Limb (tissue), 2 donors: ENCODE measurements around the gene AP3B2.
"Not testable (repeated sequence)": the region's sequence is repeated elsewhere in the genome, so short reads cannot be mapped to it uniquely, and the experiment has no call there.

Source experiments
- DNase-seq, 2 donors: peaks; one replicate each; pipeline ENCODE4 v3.0.0-alpha.2; 2016; ENCODE audit errors: extremely low spot score in 2 of 2

AP3B2 gene, protein sequence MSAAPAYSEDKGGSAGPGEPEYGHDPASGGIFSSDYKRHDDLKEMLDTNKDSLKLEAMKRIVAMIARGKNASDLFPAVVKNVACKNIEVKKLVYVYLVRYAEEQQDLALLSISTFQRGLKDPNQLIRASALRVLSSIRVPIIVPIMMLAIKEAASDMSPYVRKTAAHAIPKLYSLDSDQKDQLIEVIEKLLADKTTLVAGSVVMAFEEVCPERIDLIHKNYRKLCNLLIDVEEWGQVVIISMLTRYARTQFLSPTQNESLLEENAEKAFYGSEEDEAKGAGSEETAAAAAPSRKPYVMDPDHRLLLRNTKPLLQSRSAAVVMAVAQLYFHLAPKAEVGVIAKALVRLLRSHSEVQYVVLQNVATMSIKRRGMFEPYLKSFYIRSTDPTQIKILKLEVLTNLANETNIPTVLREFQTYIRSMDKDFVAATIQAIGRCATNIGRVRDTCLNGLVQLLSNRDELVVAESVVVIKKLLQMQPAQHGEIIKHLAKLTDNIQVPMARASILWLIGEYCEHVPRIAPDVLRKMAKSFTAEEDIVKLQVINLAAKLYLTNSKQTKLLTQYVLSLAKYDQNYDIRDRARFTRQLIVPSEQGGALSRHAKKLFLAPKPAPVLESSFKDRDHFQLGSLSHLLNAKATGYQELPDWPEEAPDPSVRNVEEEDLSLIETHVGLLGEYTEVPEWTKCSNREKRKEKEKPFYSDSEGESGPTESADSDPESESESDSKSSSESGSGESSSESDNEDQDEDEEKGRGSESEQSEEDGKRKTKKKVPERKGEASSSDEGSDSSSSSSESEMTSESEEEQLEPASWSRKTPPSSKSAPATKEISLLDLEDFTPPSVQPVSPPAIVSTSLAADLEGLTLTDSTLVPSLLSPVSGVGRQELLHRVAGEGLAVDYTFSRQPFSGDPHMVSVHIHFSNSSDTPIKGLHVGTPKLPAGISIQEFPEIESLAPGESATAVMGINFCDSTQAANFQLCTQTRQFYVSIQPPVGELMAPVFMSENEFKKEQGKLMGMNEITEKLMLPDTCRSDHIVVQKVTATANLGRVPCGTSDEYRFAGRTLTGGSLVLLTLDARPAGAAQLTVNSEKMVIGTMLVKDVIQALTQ

DNA sequence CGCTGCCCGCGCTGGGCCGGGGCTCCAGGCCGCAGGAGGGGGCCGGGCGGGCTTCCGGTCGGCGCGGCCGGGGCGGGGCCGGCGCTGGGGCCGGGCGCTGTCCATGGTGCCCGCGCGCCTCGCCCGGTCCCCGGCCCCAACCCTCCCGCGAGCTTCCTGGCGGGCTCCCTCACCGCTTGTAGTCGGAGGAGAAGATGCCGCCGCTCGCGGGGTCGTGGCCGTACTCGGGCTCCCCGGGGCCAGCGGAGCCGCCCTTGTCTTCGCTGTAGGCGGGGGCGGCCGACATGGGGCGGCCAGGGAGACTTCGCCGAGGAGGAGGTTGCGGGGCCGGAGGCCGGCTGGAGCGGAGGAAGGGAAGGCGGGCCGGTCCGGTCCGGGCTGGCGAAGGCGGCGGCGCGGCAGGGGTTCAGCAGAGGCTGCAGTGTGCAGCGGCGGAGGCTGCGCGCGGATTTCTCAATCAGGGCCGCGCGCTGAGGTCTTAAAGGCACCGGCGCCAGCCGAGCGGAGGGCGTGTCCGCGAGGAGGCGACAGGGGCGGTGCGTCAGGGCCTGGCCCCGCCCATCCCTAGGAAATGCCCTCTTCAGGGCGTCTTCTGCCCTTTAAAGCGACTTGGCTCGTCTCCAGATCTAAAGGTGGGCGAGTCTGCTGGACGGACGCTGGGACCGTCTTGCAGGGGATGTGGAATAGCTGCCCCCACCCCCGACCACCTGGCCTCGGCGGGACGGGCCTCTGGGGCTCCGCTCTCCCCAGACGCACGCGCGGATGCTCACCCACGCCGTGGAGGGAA lies at the start of gene AP3B2:
Gene AP3B2, minus strand, starts transcription at position 455 of the 787 bp plus-strand sequence. Its CDS starts 169 bp downstream, at position 286.
- peak; percentile 51 to 81 for DNase-seq

DNA sequence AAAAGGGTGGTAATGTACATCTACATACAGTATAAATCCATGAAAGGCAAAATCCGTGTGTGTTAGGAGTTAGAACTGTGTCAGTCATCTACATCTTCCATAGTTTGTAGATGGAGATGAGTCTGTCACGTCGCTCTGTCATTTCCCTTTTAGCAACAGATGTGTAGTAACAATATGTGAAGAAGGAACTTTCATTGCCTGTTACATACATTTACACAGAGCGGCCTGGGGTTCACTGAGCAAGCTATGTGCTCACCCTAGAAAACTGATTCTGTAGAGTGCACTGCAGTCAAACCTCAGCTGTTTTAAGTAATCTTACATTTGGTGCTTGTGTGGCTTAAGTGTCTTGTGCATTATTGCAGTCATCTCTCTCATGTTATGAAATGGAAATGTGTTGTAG lies 41.6 kb upstream of the AP3B2 start:
- DNase-seq, result no peak

DNA sequence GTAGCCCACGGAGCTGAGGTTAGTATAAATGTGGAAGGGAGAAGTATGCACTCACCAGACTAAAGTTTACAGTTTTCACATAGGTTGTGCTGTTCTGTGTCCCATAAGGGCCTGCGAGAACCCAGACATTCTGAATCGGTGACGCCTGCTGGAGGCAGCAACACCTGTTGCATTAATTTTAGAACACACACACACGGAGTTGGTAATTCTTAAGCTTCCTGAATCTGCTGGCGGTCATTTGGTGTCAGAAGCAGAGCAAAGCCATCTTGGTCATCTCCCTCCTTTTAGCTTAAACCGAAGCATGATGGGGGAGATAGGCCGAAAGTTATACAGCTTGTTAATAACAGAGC lies 41.1 kb upstream of the AP3B2 start:
- no peak for DNase-seq

DNA sequence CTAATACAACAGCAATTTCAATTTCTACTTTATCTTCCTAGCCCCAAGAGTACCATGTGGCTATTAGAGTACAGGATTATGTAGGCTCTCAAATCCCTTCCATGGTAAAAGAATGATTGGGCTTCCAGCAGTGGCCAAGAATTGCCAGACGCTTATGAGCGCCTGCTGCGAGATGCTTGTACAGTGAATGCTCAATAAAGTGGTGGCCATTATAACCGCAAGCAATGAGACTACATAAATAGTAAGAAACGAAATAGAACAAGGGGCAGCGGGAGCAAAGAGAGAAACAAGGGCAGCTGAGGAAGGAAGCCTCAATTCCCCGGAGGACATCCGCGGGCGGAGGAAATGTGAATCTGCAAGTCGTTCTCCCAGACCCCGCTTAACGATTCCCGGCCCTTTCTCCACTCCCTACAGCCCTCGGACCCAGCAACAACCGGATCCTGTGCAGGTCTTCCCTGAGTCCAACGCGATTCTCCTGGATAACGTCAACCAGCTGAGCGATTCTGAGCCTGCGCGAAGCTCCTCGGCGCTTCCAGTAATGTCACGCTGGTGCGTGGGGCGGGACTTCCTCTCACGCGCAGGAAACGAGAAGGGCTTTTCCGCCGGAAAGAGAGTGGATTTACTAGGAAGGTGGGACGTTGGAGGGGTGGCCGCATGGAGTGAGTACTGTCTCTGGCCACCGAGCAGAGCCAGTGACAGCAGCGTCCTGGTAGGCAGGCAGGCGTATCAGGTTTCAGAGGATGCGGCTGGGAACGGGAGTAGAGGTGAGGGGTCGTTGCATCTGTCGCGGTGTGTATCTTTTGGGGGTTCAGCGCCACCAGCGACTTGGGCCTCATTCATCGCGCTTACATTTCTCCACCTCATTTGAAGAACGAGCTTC lies 40.5 kb upstream of the AP3B2 start:
- DNase-seq, result peak; percentile 93 to 96

DNA sequence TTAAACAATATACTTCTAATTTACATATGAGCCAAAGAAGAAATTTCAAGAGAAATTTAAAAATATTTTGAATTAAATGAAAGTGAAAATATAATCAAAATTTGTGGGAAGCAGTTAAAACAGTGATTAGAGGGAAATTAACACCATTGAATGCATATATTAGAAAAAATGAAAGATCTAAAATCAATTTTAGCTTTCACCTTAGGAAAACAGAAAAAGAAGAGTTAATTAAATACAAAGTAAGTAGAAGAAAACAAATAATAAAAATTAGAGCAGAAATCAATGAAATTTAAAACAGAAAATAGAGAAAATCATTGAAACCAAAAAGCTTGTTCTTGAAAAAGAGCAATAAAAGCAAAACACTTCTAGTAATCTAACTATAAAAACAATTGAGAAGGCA lies 38.6 kb upstream of the AP3B2 start:
- no peak for DNase-seq

DNA sequence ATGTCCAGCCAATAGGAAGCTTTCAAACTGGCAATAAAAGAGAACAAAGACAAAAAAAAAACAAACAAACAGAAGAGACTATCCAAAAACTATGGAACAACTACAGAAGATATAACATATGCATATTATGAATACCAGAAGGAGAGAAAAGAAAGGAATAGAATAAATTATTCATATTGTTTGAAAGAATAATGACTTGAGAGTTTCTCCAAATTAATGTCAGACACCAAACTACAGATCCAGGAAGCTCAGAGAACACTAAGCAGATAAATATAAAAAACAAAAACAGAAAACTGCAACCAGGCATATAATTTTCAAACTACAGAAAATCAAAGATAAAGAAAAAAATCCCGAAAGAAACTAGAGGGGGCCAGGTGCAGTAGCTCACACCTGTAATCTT lies 34.1 kb upstream of the AP3B2 start:
- DNase-seq, result no peak

DNA sequence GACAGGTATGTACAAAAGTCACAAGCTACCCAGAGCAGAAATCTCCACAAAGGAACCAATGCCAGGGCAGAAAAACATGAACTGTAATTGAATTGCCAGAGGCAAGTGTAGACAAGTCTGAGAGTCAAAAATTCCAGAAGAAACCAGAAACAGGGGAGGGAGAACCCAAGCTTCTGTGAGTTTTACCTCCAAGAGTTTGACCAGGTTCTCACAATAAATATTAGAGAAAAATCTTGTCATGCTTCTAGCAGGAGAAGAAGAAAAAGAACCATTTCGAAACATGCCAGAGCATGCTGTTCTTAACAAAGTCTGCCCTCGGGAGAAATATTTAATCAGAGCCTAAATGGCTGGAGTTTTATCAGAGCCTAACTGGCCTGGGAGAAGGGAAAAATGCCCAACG lies 32.5 kb upstream of the AP3B2 start:
- no peak for DNase-seq

DNA sequence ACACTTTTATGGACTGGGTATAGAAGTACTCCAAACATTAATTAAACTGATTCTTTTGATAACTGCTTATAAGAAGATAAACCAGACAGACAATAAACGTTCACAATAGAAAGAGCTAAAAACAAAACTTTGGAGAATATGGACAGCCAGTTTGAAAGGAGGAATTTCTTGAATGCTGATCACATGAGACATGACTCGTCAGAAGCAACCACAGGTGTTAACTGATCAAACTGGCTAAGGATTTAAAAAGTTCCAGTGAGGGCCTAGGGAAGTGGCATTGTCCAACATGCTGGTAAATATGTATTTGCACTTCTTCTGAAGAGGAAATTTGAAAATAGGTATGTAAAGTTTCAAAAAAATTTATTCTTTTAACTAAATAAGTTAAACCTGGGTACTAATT lies 29.4 kb upstream of the AP3B2 start:
- DNase-seq, result no peak

DNA sequence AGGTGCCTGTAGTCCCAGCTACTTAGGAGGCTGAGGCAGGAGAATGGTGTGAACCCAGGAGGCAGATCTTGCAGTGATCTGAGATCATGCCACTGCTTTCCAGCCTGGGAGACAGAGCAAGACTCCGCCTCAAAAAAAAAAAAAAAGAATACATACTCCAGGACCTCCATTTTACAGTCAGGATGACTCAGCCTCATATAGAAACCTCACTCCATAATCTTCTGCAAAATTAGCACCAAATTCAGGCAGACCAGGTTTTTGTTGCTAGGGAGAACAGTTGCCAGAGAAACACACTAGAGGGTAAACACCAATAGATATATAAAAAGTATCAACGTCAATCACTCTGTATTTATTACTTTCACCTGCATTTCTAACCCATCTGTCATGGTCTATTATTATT lies 28.3 kb upstream of the AP3B2 start:
- no peak for DNase-seq

DNA sequence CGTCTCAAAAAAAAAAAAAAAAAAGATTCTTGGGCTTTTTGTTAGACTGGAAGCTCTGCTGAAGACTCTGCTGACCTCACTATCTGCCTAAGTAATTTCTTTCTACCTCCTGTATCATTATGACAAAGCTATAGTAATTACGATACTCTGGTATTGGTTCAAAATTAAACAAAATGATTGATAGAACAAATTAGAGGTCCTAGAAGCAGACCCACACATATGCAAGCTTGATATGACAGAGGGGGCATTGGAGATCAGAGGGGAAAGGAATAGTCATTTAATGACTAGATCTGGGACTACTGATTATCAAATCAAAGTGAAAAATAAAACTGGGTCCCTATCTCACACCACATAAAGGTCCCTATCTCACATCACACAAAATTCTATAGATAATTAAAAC lies 21.9 kb upstream of the AP3B2 start:
- DNase-seq, result no peak

DNA sequence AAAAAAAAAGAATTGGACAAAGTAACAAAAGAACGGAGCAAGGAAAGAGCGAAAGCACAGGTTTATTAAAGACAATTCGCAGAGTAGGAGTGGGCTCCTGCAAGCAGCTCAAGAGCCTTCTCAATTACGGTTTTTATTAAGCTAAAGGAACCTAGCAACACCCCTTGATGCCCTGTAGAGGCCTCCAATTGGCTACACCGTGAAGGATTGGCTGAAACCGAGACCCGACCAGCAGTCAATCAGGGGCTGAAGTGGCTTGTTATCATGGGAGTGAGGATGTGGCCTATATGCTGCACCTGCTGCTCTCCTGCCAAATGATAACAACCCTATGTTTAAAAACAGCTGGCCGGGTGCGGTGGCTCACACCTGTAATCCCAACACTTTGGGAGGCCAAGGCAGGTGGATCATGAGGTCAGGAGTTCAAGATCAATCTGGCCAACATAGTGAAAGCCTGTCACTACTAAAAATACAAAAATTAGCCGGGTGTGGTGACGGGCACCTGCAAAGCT lies 20.4 kb upstream of the AP3B2 start:
- DNase-seq, result no peak

DNA sequence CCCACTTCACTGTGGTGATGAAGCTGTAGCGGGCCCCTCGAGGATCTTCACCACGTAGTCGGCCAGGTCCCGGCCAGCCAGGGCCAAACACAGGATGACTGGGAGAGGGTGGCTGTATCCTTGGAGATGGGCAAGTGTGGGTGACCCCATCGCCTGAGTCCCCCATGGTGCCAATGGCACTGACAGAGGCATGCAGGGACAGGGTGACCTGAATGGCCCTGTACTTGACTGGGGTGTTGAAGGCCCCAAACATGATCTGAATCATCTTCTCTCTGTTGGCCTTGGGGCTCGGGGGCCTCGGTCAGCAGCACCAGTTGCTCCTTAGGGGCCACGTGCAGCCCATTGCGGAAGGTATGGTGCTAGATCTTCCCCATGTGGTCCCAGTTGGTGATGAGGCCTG lies 17.1 kb upstream of the AP3B2 start:
- no peak for DNase-seq

DNA sequence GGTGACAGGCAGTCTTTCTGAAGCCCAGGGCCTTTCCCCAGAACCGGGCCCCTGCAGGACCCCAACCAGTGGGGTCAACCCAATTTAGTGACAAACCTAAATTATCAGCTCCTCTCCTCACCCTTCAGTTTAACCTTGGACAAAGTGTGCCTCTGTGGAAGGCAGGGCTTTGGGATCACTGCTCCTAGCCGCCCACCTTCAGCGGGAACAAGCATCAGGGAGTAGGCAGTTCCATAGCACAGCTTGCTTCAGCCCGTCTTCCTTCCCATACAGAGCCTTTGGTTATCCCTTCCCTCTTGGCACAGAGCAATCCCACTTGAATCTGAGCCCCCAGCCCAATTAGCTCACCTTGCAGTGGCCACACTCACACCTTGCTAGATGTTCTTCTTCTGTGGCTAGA lies 5.3 kb upstream of the AP3B2 start:
- no peak for DNase-seq

DNA sequence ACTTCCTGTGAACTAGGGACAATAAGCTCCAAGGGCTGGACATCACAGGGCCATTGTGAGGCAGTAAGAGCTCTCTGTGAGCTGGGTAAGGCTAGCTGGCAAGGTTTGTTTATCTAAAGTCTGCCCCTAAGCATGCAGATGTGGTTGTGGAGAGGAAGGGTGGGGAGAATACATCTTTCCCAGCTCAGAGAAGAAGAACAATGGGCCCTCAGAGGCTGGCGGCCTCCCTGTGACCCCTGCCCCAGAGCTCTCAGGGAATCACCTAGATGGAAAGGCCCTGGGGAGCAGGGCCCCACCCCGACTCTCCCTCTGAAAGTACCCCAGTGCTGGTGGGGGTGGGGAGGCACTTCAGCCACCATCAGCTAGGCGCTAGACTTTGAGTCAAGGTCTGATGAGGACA lies 4.3 kb upstream of the AP3B2 start:
- no peak for DNase-seq

DNA sequence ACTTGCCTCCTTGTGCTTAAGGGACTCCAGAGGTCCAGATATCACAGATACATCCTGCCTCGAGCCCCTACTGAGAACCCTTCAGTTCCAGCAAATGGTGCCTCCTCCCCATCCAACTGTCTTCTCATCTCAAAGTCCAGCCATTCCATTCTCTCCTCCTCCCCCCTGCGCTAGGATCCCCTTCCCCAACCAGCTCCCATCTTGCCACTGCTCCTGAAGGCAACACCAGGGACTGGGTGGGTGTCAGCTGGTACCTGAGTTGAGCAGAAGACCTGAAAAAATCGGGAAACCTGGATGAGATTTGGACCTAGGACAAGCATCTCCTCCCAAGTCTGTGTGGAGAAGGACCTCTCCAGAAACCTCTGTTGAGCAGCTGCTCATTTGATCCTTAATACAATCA lies 2.4 kb upstream of the AP3B2 start:
- no peak for DNase-seq

DNA sequence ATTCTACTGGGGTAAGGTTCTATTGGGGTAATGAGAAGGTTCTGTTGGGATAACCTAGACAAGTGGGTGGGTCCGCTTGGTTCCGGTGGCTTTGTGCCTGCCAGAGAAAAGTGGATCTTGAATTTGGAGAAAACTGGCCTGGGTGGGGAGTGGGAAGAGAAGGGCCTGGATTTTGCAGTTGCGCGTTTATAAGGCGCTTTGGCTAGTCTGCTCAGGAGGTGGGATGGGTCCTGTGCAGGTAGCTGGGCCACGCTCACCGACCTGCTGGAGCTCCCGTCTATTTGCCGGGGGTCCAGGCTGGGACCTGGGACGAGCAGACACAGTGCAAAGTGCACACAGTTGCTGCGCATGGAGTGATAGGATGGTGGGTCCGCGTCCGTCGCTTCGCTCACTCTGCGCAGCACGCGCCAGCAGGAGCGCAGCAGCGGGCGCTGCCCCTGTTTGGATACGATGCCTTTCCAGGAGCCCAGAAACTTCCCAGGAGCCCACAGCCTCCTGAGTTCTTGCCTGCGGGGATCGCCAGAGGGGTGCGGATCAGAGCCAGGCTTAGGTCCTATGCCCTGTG lies 1.3 kb upstream of the AP3B2 start:
- no peak for DNase-seq

DNA sequence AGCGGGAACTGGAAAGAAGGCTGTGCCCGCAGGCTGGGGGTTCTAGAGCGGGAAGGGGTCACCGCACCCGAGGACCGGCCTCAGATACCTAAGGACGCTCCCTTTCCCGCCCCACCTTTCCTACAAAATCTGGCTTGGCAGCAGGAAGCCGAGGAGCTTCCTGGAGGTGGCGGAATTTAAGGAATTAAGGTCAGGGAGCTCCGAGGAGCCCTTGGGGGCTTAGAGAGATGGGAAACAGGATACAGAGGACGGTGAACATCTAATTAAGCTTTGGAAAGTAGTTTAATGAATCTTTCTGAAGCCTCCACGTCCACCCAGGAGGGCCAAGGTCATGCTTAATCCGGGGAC lies 507 bp upstream of the AP3B2 start:
- DNase-seq, result no peak

DNA sequence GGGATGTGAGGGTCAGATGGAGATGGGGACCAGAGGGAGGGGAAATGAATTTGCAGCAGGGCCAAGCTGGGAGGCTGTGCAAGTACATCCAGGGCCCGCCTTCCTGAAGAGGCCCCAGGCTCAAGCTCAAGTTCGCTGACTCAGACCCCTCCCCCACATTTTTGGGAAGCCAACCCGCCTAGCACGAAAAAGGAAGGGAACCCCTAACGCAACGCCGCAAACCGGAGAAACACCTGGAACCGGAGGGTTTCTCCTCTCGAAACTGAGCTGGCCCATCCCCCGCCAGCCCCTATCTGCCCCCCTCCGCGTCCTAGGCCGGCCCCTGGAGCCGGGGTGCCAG lies 624 bp downstream of the AP3B2 start:
- DNase-seq, result peak in 1 of 2 donors; percentile 3

DNA sequence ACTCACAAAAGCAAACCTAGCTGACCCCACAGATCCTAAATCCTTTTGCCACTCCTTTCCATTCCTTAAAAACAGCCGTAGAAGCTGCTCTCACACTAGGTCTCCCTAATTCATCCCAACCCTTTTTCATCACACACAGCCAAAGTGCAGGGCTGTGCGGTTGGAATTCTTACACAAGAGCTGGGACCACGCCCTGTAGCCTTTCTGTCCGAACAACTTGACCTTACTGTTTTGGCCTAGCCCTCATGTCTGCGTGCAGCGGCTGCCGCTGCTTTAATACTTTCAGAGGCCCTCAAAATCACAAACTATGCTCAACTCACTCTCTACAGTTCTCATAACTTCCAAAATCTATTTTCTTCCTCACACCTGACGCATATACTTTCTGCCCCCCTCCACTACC lies 3.8 kb downstream of the AP3B2 start:
- not testable (repeated sequence) for DNase-seq

DNA sequence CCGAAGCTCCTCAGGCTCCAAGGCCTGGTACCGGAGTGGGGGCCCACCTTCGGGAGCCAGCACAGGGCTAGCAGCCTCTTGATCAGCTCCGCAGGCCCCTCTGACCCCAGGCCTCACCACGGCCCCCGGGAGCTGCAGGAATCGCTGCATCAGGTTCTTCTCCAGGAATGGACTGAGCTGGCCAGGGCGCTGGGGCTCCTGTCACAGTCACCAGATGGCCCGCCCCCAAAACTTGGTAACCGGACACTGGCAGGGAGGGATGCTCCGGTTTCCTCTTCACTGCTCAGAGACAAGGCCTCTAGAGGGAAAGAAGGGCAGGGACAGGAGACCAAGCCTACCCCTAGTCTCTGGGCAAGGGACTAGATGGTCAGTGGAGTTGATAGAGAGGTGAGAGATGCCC lies 9.9 kb downstream of the AP3B2 start:
- DNase-seq, result no peak
